HEK293 (cell line): ENCODE data around the gene CFAP45.

Experiments used
- ZNF239 ChIP-seq: fragments of 450-650 bp; formaldehyde crosslinking; IDR thresholded peaks from 2 replicates; pipeline ENCODE4 v1.5.1; 2016; ENCODE audit warnings: missing biosample characterization, missing genetic modification characterization
- TF ChIP-seq, protein P1 (sequence below): fragments of 450-650 bp; formaldehyde crosslinking; IDR thresholded peaks from 2 replicates; pipeline ENCODE4 v1.5.1; 2016; ENCODE audit warnings: missing biosample characterization, missing genetic modification characterization

DNA sequence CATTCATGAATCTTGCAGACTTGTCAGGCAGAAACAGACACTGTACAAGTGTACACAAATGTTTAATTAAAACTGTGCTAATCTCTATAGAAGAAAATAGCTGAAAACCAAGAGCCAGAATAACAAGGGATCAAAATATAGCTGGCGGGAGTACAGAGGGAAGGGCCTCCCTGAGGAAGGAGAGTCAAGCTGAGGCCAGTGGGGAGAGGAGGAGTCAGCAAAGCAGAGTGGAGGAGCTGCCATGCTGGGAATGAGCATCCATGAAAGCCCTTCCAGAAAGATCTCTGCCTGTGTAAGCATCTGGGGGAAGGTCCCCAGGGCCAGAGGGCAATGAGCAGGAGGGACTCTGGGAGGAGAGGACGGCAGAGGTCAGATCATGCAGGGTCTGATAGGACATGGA, 58.2 kb downstream of the CFAP45 start:
- TF ChIP-seq, protein P1, sequence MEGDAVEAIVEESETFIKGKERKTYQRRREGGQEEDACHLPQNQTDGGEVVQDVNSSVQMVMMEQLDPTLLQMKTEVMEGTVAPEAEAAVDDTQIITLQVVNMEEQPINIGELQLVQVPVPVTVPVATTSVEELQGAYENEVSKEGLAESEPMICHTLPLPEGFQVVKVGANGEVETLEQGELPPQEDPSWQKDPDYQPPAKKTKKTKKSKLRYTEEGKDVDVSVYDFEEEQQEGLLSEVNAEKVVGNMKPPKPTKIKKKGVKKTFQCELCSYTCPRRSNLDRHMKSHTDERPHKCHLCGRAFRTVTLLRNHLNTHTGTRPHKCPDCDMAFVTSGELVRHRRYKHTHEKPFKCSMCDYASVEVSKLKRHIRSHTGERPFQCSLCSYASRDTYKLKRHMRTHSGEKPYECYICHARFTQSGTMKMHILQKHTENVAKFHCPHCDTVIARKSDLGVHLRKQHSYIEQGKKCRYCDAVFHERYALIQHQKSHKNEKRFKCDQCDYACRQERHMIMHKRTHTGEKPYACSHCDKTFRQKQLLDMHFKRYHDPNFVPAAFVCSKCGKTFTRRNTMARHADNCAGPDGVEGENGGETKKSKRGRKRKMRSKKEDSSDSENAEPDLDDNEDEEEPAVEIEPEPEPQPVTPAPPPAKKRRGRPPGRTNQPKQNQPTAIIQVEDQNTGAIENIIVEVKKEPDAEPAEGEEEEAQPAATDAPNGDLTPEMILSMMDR (tag by site-specific recombination), result no peak
- no peak for TF ChIP-seq ZNF239 (tag by site-specific recombination)
